ENCODE measurements around the gene ZSCAN21. TPM values are rescaled to one million over a fixed set of nuclear protein-coding genes. Genes with fewer than 3 reads are reported as not detected.

Gene ZSCAN21
- total RNA-seq, 2 experiments from 2014 or later = 5.6 to 7.5 TPM

- ChIA-PET POLR2A (no interaction called here), CTCF (ENCODE audit: unreplicated experiment) (no interaction called here)
- peaks cover 3% of the 10 kb centered on the region; the same call in 1 of the 2 replicates for H3K36me3 ChIP-seq (ENCODE audit: insufficient read depth, low read length)
- no peak for TF ChIP-seq EZH2phosphoT487 (IDR thresholded peaks at IDR 0.05; ENCODE audit: borderline replicate concordance, low read depth, low read length)
- no peak for DNase-seq (ENCODE audit: low spot score)
- no peaks in the 10 kb centered on the region for H4K20me1 ChIP-seq (ENCODE audit: insufficient read depth, low read length)
- no peaks in the 10 kb centered on the region for H3K9me2 ChIP-seq (ENCODE audit: insufficient read depth, low read length)
- H3K4me1 ChIP-seq (ENCODE audit: insufficient read depth, low read length, poor library complexity, severe bottlenecking) = peaks cover 40% of the 10 kb centered on the region
- no peak overlapping the region for H3K27ac ChIP-seq (ENCODE audit: low read depth, low read length, poor library complexity, severe bottlenecking)
- H3K4me3 ChIP-seq (ENCODE audit: low read depth, low read length, poor library complexity, severe bottlenecking) = no peak overlapping the region
- H3K79me2 ChIP-seq (ENCODE audit: insufficient read depth, low read depth, low read length) = peaks cover 12% of the 10 kb centered on the region; the same call in 1 of the 2 replicates
- intact Hi-C loops (cut with micrococcal nuclease; ENCODE audit: unreplicated experiment) = loop anchor here (10.0 kb wide), 1 partner anchor 799 kb away; the partner anchor contains the start of gene UFSP1
- no TSS peak for BruUV-seq (replicated peaks)
- no peaks in the 10 kb centered on the region for H3K9me3 ChIP-seq (ENCODE audit: low read length)
- H2AFZ ChIP-seq (ENCODE audit: low read length) = no peak overlapping the region
- no peak overlapping the region for H3K4me2 ChIP-seq (ENCODE audit: low read length)
Observed at GRCh38 chr7:100085515-100085914, 35.9 kb downstream of the ZSCAN21 start.

- ChIA-PET POLR2A (interaction anchor here (0.9 kb wide), 1 partner anchor 33 kb away, joined by 3 read pairs; no protein-coding TSS in a partner anchor), CTCF (ENCODE audit: unreplicated experiment) (no interaction called here)
- H2AFZ ChIP-seq (ENCODE audit: low read length) = no peak overlapping the region
- no peaks in the 10 kb centered on the region for H4K20me1 ChIP-seq (ENCODE audit: insufficient read depth, low read length)
- no peak overlapping the region for H3K4me3 ChIP-seq (ENCODE audit: low read depth, low read length, poor library complexity, severe bottlenecking)
- no peak overlapping the region for H3K27ac ChIP-seq (ENCODE audit: low read depth, low read length, poor library complexity, severe bottlenecking)
- no peak for DNase-seq (ENCODE audit: low spot score)
- BruUV-seq (replicated peaks) = no TSS peak
- TF ChIP-seq, protein P1, sequence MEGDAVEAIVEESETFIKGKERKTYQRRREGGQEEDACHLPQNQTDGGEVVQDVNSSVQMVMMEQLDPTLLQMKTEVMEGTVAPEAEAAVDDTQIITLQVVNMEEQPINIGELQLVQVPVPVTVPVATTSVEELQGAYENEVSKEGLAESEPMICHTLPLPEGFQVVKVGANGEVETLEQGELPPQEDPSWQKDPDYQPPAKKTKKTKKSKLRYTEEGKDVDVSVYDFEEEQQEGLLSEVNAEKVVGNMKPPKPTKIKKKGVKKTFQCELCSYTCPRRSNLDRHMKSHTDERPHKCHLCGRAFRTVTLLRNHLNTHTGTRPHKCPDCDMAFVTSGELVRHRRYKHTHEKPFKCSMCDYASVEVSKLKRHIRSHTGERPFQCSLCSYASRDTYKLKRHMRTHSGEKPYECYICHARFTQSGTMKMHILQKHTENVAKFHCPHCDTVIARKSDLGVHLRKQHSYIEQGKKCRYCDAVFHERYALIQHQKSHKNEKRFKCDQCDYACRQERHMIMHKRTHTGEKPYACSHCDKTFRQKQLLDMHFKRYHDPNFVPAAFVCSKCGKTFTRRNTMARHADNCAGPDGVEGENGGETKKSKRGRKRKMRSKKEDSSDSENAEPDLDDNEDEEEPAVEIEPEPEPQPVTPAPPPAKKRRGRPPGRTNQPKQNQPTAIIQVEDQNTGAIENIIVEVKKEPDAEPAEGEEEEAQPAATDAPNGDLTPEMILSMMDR (conservative IDR thresholded peaks at IDR 0.05; ENCODE audit: low read length) = no peak
- no peak for TF ChIP-seq EZH2phosphoT487 (IDR thresholded peaks at IDR 0.05; ENCODE audit: borderline replicate concordance, low read depth, low read length)
- H3K9me3 ChIP-seq (ENCODE audit: low read length) = no peaks in the 10 kb centered on the region
- H3K36me3 ChIP-seq (ENCODE audit: insufficient read depth, low read length) = peaks cover 20% of the 10 kb centered on the region
- intact Hi-C loops (cut with micrococcal nuclease; ENCODE audit: unreplicated experiment) = loop anchor here (10.0 kb wide), 1 partner anchor 798 kb away; the partner anchor contains the start of gene UFSP1
- H3K9me2 ChIP-seq (ENCODE audit: insufficient read depth, low read length) = no peaks in the 10 kb centered on the region
- peaks cover 39% of the 10 kb centered on the region for H3K4me1 ChIP-seq (ENCODE audit: insufficient read depth, low read length, poor library complexity, severe bottlenecking)
- no peak overlapping the region for H3K4me2 ChIP-seq (ENCODE audit: low read length)
- H3K79me2 ChIP-seq (ENCODE audit: insufficient read depth, low read depth, low read length) = peaks cover 6% of the 10 kb centered on the region; the same call in 1 of the 2 replicates
Observed at GRCh38 chr7:100087055-100087750, 37.6 kb downstream of the ZSCAN21 start.

DNA sequence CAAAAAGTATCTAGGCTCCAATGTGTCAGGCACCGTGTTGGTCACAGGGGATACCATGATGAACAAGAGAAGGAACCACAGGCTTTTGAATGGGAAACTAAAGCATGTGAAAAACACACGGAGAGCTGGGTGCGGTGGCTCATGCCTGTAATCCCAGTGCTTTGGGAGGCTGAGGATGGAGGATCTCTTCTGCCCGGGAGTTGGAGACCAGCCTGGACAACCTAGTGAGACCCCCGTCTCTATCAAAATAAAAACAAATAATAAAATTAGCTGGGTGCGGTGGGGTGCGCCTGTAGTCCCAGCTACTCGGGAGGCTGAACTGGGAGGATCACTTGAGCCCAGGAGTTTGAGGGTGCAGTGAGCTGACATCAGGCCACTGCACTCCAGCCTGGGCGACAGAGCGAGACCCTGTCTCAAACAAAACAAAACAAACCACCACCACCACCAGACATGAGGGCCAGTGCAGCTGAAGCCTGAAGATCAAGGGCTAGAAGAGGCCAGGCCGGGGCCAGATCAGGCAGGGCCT, 38.6 kb downstream of the ZSCAN21 start:
- intact Hi-C loops (cut with micrococcal nuclease; ENCODE audit: unreplicated experiment) = loop anchor here (10.0 kb wide), 1 partner anchor 797 kb away; the partner anchor contains the start of gene UFSP1
- POLR2A ChIA-PET = interaction anchor here (0.6 to 1.2 kb wide), 4 partner anchors 13 to 40 kb away, joined by 3 to 9 read pairs (median 4); partner anchors contain the start of genes AP4M1 and MCM7
- Histone ChIP-seq H3K79me2 (ENCODE audit: insufficient read depth, low read depth, low read length) (peaks cover 6% of the 10 kb centered on the region; the same call in 1 of the 2 replicates), H2AFZ (ENCODE audit: low read length) (peak overlapping the region; percentile 82), H3K36me3 (ENCODE audit: insufficient read depth, low read length) (peaks cover 30% of the 10 kb centered on the region), H3K27ac (ENCODE audit: low read depth, low read length, poor library complexity, severe bottlenecking) (peak overlapping the region; percentile 72), H3K4me2 (ENCODE audit: low read length) (peak overlapping the region; percentile 85), H3K9me3 (ENCODE audit: low read length) (no peaks in the 10 kb centered on the region), H4K20me1 (ENCODE audit: insufficient read depth, low read length) (no peaks in the 10 kb centered on the region), H3K4me1 (ENCODE audit: insufficient read depth, low read length, poor library complexity, severe bottlenecking) (peaks cover 30% of the 10 kb centered on the region), H3K4me3 (ENCODE audit: low read depth, low read length, poor library complexity, severe bottlenecking) (peak overlapping the region; percentile 90), H3K9me2 (ENCODE audit: insufficient read depth, low read length) (no peaks in the 10 kb centered on the region)
- DNase-seq (ENCODE audit: low spot score) = no peak
- CTCF ChIA-PET (ENCODE audit: unreplicated experiment) = interaction anchor here (0.6 kb wide), 1 partner anchor 32 kb away, joined by 3 read pairs; no protein-coding TSS in a partner anchor
- TF ChIP-seq EZH2phosphoT487 (IDR thresholded peaks at IDR 0.05; ENCODE audit: borderline replicate concordance, low read depth, low read length) = no peak
- TF ChIP-seq, protein P1 (conservative IDR thresholded peaks at IDR 0.05; ENCODE audit: low read length) = no peak
- BruUV-seq (replicated peaks) = no TSS peak
